Hematopoietic multipotent progenitor cell treated with erythropoietin and hydrocortisone succinate and interleukin-3 and kit ligand, for 4 days (in vitro differentiated cells): ENCODE measurements around the gene CNGA2.

ENCODE experiments used
- DNase-seq: peaks from one replicate; pipeline ENCODE4 v3.0.0-alpha.2; 2015

CNGA2 gene

DNA sequence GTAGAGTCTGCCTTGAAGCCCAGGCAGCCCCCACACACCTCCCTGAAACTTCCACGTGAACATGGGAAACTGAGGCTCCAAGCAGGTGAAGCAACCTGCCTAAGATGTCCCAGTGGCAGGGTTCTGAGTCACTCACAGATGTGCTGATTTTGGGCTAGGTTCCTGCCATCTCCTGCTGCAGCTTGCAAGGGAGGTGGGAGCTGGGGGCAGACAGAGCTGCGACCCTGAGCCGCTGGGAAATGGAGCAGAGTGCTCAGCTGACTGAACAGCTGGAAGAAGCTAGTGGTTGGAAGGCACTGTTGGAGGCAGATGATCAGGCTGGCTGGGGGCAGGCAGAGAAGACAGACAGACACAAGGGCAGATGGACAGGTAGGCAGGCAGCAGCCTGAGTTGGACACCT, 22.3 kb upstream of the CNGA2 start:
- no peak for DNase-seq

GRCh38 chrX:151713849-151714248, 20.7 kb upstream of the CNGA2 start:
- DNase-seq: peak; percentile 29

DNA sequence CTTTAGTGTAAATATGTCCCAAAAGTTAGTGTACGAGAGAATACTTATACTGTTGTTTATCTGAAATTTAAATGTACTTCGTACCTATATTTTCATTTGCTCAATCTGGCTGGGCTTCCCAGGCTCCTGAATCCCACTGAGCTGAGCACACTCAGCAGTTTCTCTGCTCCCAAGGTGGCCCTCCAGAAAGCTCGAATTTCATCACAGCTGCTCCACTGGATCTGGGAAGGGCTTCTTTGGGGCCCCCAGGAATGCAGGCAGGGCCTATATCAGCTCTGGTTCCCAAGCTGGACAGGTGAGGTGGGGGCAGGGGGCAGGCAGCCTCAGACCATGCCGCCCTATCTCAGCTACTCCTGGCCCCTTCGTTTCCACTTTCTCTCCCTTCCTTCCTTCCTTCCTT, 20.2 kb upstream of the CNGA2 start:
- no peak for DNase-seq

- no peak for DNase-seq
Observed at GRCh38 chrX:151715752-151716151, 18.8 kb upstream of the CNGA2 start, which contains the start of gene FATE1. Gene FATE1 (plus strand): TSS chrX:151716035. CDS start chrX:151716120, 85 bp downstream.

GRCh38 chrX:151722241-151722846, 12.2 kb upstream of the CNGA2 start:
- DNase-seq: peak; percentile 24

GRCh38 chrX:151723156-151723760, 11.3 kb upstream of the CNGA2 start:
- DNase-seq: no peak

GRCh38 chrX:151724563-151725337, 9.8 kb upstream of the CNGA2 start:
- no peak for DNase-seq

DNA sequence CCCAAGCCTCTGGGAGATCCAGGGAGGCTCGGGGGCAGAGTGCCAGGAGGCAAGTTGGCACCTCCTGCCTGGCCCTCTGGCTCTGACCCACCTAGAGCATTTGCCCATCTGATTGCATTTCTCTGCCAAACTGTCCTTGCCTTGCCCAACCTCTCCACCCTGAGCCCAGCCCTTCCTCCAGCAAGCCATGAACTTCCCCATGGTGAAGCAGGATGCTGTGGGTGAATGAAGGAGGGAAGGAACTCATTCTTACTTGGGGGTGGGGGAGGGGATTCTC, 9.3 kb upstream of the CNGA2 start:
- DNase-seq: no peak

- DNase-seq: no peak
Observed at GRCh38 chrX:151726751-151727150, 7.8 kb upstream of the CNGA2 start.

DNA sequence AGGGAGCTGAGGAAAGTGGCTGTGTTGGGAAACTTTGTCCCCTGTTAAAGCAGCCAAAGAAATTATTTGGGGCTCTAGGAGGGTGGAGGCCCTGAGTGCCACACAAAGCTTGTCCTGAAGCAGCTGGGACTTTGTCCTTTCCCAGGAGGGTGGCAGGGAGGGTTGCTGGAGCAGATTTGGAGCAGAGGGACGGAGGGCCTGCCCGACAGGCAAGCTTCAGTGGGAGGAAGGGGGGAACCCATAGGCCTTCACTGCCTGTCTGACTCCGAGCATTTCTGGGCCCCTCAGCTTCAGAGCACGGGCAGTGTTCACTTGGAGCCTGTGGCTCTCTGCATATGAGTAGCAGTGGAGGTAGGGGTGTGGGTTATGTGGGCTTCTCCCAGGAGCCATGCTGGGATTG, 7.2 kb upstream of the CNGA2 start:
- no peak for DNase-seq

- no peak for DNase-seq
Observed at GRCh38 chrX:151729056-151729725, 5.4 kb upstream of the CNGA2 start.

- no peak for DNase-seq
Observed at GRCh38 chrX:151735219-151735618, 673 bp downstream of the CNGA2 start.

- DNase-seq: no peak
Observed at GRCh38 chrX:151736685-151737084, 2.1 kb downstream of the CNGA2 start.

- no peak for DNase-seq
Observed at GRCh38 chrX:151737494-151737893, 2.9 kb downstream of the CNGA2 start.

DNA sequence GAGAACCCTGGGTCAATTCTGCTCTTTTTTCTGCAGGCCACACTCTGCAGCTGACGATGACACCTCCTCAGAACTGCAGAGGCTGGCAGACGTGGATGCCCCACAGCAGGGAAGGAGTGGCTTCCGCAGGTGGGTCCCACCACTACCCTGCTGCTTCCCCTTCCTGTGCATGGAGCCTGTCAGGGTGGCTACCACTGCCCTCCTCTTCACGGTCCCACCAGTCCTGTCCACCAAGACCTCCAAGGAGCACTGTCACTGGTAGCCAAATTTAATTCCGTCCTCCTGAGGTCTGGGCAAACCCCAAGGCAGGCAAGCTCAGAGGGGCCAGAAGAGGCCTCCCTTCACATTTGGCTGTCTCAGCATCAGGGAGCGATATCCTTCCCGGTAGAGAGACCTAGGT, 4.2 kb downstream of the CNGA2 start:
- no peak for DNase-seq

GRCh38 chrX:151741606-151742005, 7.1 kb downstream of the CNGA2 start:
- no peak for DNase-seq

DNA sequence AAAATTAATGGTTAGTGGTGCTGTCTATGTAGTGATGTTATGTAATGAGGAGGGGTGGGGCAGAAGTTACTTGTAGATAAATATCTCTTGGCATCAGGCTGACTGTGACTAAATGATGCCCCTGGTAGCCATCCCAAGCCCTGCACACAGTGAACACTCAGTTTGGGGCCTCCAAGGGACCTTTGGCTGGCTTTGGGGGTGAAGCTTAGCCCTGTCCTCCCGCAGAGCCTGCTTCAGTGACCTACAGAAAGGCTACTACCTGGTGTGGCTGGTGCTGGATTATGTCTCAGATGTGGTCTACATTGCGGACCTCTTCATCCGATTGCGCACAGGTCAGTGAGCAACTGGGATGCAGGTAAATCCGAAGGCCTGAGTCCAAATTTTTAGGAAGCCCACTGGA, 7.8 kb downstream of the CNGA2 start:
- no peak for DNase-seq

DNA sequence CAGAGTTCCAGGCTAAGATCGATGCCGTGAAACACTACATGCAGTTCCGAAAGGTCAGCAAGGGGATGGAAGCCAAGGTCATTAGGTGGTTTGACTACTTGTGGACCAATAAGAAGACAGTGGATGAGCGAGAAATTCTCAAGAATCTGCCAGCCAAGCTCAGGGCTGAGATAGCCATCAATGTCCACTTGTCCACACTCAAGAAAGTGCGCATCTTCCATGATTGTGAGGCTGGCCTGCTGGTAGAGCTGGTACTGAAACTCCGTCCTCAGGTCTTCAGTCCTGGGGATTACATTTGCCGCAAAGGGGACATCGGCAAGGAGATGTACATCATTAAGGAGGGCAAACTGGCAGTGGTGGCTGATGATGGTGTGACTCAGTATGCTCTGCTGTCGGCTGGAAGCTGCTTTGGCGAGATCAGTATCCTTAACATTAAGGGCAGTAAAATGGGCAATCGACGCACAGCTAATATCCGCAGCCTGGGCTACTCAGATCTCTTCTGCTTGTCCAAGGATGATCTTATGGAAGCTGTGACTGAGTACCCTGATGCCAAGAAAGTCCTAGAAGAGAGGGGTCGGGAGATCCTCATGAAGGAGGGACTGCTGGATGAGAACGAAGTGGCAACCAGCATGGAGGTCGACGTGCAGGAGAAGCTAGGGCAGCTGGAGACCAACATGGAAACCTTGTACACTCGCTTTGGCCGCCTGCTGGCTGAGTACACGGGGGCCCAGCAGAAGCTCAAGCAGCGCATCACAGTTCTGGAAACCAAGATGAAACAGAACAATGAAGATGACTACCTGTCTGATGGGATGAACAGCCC, 9.3 kb downstream of the CNGA2 start:
- DNase-seq: no peak

GRCh38 chrX:151745651-151746050, 11.1 kb downstream of the CNGA2 start:
- DNase-seq: no peak

DNA sequence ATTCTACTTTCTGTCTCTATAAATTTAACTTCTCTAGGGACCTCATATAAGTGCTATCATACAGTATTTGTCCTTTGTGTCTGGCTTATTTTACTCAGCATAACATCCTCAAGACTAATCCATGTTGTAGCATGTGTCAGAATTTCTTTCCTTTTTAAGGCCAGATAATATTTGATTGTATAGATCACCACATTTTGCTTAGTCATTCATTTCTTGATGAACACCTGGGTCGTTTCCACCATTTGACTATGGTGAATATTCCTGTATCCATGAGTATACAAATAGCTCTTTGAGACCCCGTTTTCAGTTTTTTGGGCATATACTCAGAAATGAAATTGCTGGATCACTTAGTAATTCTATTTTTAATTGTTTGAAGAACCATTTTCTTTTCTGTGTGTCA, 12.0 kb downstream of the CNGA2 start:
- DNase-seq: no peak

DNA sequence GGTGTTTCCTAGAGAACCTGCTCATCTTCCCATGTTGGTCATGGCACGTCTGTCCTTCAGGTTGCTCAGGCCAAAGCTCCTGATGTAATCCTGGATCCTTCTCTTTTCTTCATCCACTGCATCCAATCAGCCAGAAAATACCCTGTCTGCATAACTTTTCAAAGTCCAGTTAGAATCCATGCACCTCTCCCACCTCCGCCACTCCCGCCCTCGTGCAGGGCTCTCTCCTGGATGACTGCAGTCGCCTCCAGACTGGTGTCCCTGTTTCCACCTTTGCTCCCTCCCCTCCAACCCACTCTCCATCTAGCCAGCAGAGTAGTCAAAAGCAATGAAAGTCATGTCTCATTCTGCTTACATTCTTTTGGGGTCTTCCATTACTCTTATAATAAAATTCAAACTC, 16.0 kb downstream of the CNGA2 start:
- no peak for DNase-seq

- DNase-seq: no peak
Observed at GRCh38 chrX:151752847-151753246, 18.3 kb downstream of the CNGA2 start.
